IPS DF 4.7 (cell line): Measurements from ENCODE around the gene DLX6.

Source experiments
- DNase-seq: peaks from one replicate; pipeline ENCODE4 v3.0.0-alpha.2; 2013; ENCODE audit warnings: low spot score; ENCODE audit errors: extremely low read depth

Gene DLX6

GRCh38 chr7:97009753-97010732 is 4.7 kb downstream of the DLX6 start:
- no peak for DNase-seq

GRCh38 chr7:97011104-97011503 is 5.8 kb downstream of the DLX6 start:
- DNase-seq = no peak

- DNase-seq = no peak
Measured at GRCh38 chr7:97011536-97012364, 6.4 kb downstream of the DLX6 start.

- no peak for DNase-seq
Measured at GRCh38 chr7:97012365-97013133, 7.2 kb downstream of the DLX6 start.

- no peak for DNase-seq
Measured at GRCh38 chr7:97013134-97013844, 7.9 kb downstream of the DLX6 start.

- DNase-seq = no peak
Measured at GRCh38 chr7:97013845-97014134, 8.4 kb downstream of the DLX6 start.

- no peak for DNase-seq
Measured at GRCh38 chr7:97014145-97014750, 8.9 kb downstream of the DLX6 start.

- no peak for DNase-seq
Measured at GRCh38 chr7:97015279-97015678, 9.9 kb downstream of the DLX6 start.

GRCh38 chr7:97015756-97016380 is 10.5 kb downstream of the DLX6 start:
- no peak for DNase-seq

GRCh38 chr7:97016381-97017191 is 11.2 kb downstream of the DLX6 start:
- DNase-seq = no peak

GRCh38 chr7:97017192-97018125 is 12.1 kb downstream of the DLX6 start:
- no peak for DNase-seq

- DNase-seq = no peak
Measured at GRCh38 chr7:97018126-97018601, 12.8 kb downstream of the DLX6 start.

- DNase-seq = no peak
Measured at GRCh38 chr7:97018791-97019531, 13.6 kb downstream of the DLX6 start.

GRCh38 chr7:97019710-97020225 is 14.4 kb downstream of the DLX6 start:
- DNase-seq = no peak

- no peak for DNase-seq
Measured at GRCh38 chr7:97020601-97020995, 15.2 kb downstream of the DLX6 start.

GRCh38 chr7:97020996-97021746 is 15.8 kb downstream of the DLX6 start:
- no peak for DNase-seq
